ENCODE measurements around the gene TRABD. TPM values are rescaled to one million over a fixed set of nuclear protein-coding genes. Genes with fewer than 3 reads are reported as not detected.

Gene TRABD
- total RNA-seq, 1 experiment from 2014 or later = 33.5 TPM

DNA sequence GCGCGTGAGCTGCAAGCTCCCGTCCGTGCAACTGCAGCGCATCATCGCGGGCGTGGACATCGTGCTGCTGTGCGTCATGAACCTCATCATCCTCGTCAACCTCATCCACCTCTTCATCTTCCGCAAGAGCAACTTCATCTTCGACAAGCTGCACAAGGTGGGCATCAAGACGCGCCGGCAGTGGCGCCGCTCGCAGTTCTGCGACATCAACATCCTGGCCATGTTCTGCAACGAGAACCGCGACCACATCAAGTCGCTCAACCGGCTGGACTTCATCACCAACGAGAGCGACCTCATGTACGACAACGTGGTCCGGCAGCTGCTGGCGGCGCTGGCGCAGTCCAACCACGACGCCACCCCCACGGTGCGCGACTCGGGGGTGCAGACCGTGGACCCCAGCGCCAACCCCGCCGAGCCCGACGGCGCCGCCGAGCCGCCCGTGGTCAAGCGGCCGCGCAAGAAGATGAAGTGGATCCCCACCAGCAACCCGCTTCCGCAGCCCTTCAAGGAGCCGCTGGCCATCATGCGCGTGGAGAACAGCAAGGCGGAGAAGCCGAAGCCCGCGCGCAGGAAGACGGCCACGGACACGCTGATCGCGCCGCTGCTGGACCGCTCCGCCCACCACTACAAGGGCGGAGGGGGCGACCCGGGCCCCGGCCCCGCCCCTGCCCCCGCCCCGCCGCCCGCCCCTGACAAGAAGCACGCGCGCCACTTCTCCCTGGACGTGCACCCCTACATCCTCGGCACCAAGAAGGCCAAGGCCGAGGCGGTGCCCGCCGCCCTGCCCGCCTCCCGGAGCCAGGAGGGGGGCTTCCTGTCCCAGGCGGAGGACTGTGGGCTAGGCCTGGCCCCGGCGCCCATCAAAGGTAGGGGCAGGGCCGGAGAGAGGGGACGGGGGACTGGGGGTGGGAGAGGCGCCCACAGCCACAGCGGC, 7.9 kb upstream of the TRABD start:
- H3K27me3 Mint-ChIP-seq (ENCODE audit: insufficient read depth, unreplicated experiment) = no peaks in the 10 kb centered on the region
- BruUV-seq (replicated peaks) = no TSS peak
- TF ChIP-seq, protein P1, sequence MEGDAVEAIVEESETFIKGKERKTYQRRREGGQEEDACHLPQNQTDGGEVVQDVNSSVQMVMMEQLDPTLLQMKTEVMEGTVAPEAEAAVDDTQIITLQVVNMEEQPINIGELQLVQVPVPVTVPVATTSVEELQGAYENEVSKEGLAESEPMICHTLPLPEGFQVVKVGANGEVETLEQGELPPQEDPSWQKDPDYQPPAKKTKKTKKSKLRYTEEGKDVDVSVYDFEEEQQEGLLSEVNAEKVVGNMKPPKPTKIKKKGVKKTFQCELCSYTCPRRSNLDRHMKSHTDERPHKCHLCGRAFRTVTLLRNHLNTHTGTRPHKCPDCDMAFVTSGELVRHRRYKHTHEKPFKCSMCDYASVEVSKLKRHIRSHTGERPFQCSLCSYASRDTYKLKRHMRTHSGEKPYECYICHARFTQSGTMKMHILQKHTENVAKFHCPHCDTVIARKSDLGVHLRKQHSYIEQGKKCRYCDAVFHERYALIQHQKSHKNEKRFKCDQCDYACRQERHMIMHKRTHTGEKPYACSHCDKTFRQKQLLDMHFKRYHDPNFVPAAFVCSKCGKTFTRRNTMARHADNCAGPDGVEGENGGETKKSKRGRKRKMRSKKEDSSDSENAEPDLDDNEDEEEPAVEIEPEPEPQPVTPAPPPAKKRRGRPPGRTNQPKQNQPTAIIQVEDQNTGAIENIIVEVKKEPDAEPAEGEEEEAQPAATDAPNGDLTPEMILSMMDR (IDR thresholded peaks at IDR 0.05; ENCODE audit: insufficient read depth in 1 of 2, low read depth in 1 of 2, low read length in 1 of 2, severe bottlenecking in 1 of 2, unreplicated experiment in 1 of 2) = no peak
- H3K4me3 ChIP-seq (ENCODE audit: low read depth, low read length) = no peak overlapping the region
- H3K36me3 Mint-ChIP-seq (ENCODE audit: insufficient read depth, unreplicated experiment) = no peaks in the 10 kb centered on the region
- no peaks in the 10 kb centered on the region for H3K9me3 ChIP-seq
- DNase-seq = no peak
- POLR2A ChIA-PET = no interaction called here
- H3K9me3 Mint-ChIP-seq (ENCODE audit: unreplicated experiment) = no peaks in the 10 kb centered on the region
- intact Hi-C loops (cut with micrococcal nuclease; ENCODE audit: unreplicated experiment) = no loop called here
- H3K4me1 Mint-ChIP-seq (ENCODE audit: low read depth, unreplicated experiment) = peaks cover 7% of the 10 kb centered on the region
- H3K4me1 ChIP-seq = peaks cover 7% of the 10 kb centered on the region; the same call in 1 of the 2 replicates
- H3K27ac Mint-ChIP-seq (ENCODE audit: unreplicated experiment) = no peak overlapping the region
- CTCF ChIA-PET = no interaction called here
- H3K27me3 ChIP-seq (replicated peaks; ENCODE audit: control insufficient read depth, insufficient read depth, low read length) = no peaks in the 10 kb centered on the region
- H3K4me3 Mint-ChIP-seq (ENCODE audit: unreplicated experiment) = no peak overlapping the region
- H3K36me3 ChIP-seq (ENCODE audit: control insufficient read depth, insufficient read depth, low read length) = no peaks in the 10 kb centered on the region

- TF ChIP-seq, protein P1 (IDR thresholded peaks at IDR 0.05; ENCODE audit: insufficient read depth in 1 of 2, low read depth in 1 of 2, low read length in 1 of 2, severe bottlenecking in 1 of 2, unreplicated experiment in 1 of 2) = no peak
- no peaks in the 10 kb centered on the region for H3K27me3 ChIP-seq (replicated peaks; ENCODE audit: control insufficient read depth, insufficient read depth, low read length)
- intact Hi-C loops (cut with micrococcal nuclease; ENCODE audit: unreplicated experiment) = no loop called here
- no peaks in the 10 kb centered on the region for H3K36me3 Mint-ChIP-seq (ENCODE audit: insufficient read depth, unreplicated experiment)
- peaks cover 7% of the 10 kb centered on the region; the same call in 1 of the 2 replicates for H3K4me1 ChIP-seq
- ChIA-PET CTCF (no interaction called here), POLR2A (no interaction called here)
- no peak overlapping the region for H3K4me3 Mint-ChIP-seq (ENCODE audit: unreplicated experiment)
- no peaks in the 10 kb centered on the region for H3K27me3 Mint-ChIP-seq (ENCODE audit: insufficient read depth, unreplicated experiment)
- no peak for DNase-seq
- H3K36me3 ChIP-seq (ENCODE audit: control insufficient read depth, insufficient read depth, low read length) = no peaks in the 10 kb centered on the region
- no peaks in the 10 kb centered on the region for H3K9me3 ChIP-seq
- BruUV-seq (replicated peaks) = no TSS peak
- H3K27ac Mint-ChIP-seq (ENCODE audit: unreplicated experiment) = no peak overlapping the region
- H3K4me1 Mint-ChIP-seq (ENCODE audit: low read depth, unreplicated experiment) = peaks cover 7% of the 10 kb centered on the region
- H3K4me3 ChIP-seq (ENCODE audit: low read depth, low read length) = no peak overlapping the region
- no peaks in the 10 kb centered on the region for H3K9me3 Mint-ChIP-seq (ENCODE audit: unreplicated experiment)
Measured at GRCh38 chr22:50178471-50178864, 7.2 kb upstream of the TRABD start.

- no peaks in the 10 kb centered on the region for H3K9me3 ChIP-seq
- Mint-ChIP-seq H3K4me1 (ENCODE audit: low read depth, unreplicated experiment) (peaks cover 7% of the 10 kb centered on the region), H3K27ac (ENCODE audit: unreplicated experiment) (no peak overlapping the region), H3K27me3 (ENCODE audit: insufficient read depth, unreplicated experiment) (no peaks in the 10 kb centered on the region), H3K4me3 (ENCODE audit: unreplicated experiment) (no peak overlapping the region), H3K36me3 (ENCODE audit: insufficient read depth, unreplicated experiment) (no peaks in the 10 kb centered on the region), H3K9me3 (ENCODE audit: unreplicated experiment) (no peaks in the 10 kb centered on the region)
- TF ChIP-seq, protein P1 (IDR thresholded peaks at IDR 0.05; ENCODE audit: insufficient read depth in 1 of 2, low read depth in 1 of 2, low read length in 1 of 2, severe bottlenecking in 1 of 2, unreplicated experiment in 1 of 2) = no peak
- no peaks in the 10 kb centered on the region for H3K36me3 ChIP-seq (ENCODE audit: control insufficient read depth, insufficient read depth, low read length)
- POLR2A ChIA-PET = no interaction called here
- no peaks in the 10 kb centered on the region for H3K27me3 ChIP-seq (replicated peaks; ENCODE audit: control insufficient read depth, insufficient read depth, low read length)
- BruUV-seq (replicated peaks) = no TSS peak
- CTCF ChIA-PET = interaction anchor here (0.6 kb wide), 1 partner anchor 37 kb away, joined by 3 read pairs; no protein-coding TSS in a partner anchor
- peaks cover 7% of the 10 kb centered on the region; the same call in 1 of the 2 replicates for H3K4me1 ChIP-seq
- intact Hi-C loops (cut with micrococcal nuclease; ENCODE audit: unreplicated experiment) = no loop called here
- no peak overlapping the region for H3K4me3 ChIP-seq (ENCODE audit: low read depth, low read length)
- DNase-seq = no peak
Measured at GRCh38 chr22:50178871-50179869, 6.5 kb upstream of the TRABD start.
